Measurements from ENCODE around the gene HOXC6.
A peak's percentile ranks its signal among the peaks of the same experiment; 100 is the strongest.

The HOXC6 gene

GRCh38 chr12:54014377-54015017 lies 13.7 kb upstream of the HOXC6 start (continued):
- TF ChIP-seq TCF4 (CRISPR knock-in tag; IDR thresholded peaks at IDR 0.05; ENCODE audit: borderline replicate concordance) (no peak), ZFP3 (CRISPR knock-in tag; IDR thresholded peaks at IDR 0.05) (no peak), PPARA (CRISPR knock-in tag; IDR thresholded peaks at IDR 0.05; ENCODE audit: borderline replicate concordance) (no peak), ARNTL (CRISPR knock-in tag; IDR thresholded peaks at IDR 0.05; ENCODE audit: borderline replicate concordance, low read depth) (no peak)

DNA sequence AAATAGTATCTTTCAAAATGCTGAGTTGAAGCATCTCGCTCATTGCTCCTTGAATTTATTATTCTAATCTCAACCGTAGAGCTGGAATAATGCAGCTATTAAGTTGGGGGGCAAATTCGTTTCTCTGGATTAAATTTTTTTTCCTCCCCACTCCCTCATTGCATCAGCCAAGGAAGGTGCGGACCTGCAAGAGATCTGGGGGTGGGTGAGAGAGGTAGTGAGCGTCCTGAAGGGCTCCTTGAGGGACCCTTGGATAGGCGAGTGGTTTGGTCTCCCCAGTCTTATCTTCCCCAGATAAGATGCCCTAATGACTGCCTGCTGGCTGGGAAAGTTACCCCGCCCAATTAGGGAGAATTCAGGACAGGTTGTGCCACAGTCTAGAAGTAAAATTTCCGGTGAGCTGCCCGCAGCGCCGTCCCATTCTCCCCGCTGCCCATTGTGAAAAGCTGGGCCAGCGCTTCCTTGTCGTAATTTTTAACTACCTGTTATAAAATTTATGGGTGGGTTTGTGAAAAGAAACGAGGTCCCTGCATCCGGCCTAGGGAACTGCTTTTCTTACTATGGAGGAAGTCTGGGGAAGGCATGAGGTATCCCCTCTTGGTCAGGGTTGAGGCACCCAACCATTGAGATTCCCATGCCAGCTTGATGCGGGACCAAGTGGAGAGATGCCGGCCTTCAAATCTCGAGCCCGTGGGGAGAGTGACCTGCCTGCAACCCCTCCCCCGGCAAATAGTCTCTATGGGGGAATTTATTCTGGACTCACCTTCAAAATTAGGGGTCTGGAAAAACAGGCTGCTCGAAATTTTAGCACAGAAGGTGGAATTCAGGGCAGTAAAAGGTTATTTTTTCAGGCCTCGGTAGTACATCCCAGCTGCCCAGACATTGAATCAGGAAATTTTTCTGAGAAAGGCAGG lies 13.0 kb upstream of the HOXC6 start:
- TF ChIP-seq OSR1 (CRISPR knock-in tag; IDR thresholded peaks at IDR 0.05) = no peak
- TF ChIP-seq GLIS3 (CRISPR knock-in tag; IDR thresholded peaks at IDR 0.05) = no peak
- no peak for TF ChIP-seq SNAI2 (CRISPR knock-in tag; IDR thresholded peaks at IDR 0.05)
- TF ChIP-seq, protein P1, sequence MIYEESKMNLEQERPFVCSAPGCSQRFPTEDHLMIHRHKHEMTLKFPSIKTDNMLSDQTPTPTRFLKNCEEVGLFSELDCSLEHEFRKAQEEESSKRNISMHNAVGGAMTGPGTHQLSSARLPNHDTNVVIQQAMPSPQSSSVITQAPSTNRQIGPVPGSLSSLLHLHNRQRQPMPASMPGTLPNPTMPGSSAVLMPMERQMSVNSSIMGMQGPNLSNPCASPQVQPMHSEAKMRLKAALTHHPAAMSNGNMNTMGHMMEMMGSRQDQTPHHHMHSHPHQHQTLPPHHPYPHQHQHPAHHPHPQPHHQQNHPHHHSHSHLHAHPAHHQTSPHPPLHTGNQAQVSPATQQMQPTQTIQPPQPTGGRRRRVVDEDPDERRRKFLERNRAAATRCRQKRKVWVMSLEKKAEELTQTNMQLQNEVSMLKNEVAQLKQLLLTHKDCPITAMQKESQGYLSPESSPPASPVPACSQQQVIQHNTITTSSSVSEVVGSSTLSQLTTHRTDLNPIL (CRISPR knock-in tag; IDR thresholded peaks at IDR 0.05; ENCODE audit: low read depth) = no peak
- TF ChIP-seq ZFP3 (CRISPR knock-in tag; IDR thresholded peaks at IDR 0.05) = no peak
- TF ChIP-seq ISL1 (CRISPR knock-in tag; IDR thresholded peaks at IDR 0.05) = no peak
- TF ChIP-seq POU6F1 (CRISPR knock-in tag; IDR thresholded peaks at IDR 0.05; ENCODE audit: borderline replicate concordance, low read depth) = no peak
- TF ChIP-seq TOX (CRISPR knock-in tag; IDR thresholded peaks at IDR 0.05; ENCODE audit: borderline replicate concordance) = no peak
- ATAC-seq = no peak

- no peak for ATAC-seq
- TF ChIP-seq ZFP3 (CRISPR knock-in tag; IDR thresholded peaks at IDR 0.05) (no peak), ESRRG (CRISPR knock-in tag; IDR thresholded peaks at IDR 0.05) (no peak), SNAI2 (CRISPR knock-in tag; IDR thresholded peaks at IDR 0.05) (no peak), POU6F1 (CRISPR knock-in tag; IDR thresholded peaks at IDR 0.05; ENCODE audit: borderline replicate concordance, low read depth) (no peak), RARB (CRISPR knock-in tag; IDR thresholded peaks at IDR 0.05) (no peak), ZC3H10 (CRISPR knock-in tag; IDR thresholded peaks at IDR 0.05) (no peak)
Observed at GRCh38 chr12:54016051-54016450, 12.2 kb upstream of the HOXC6 start.

DNA sequence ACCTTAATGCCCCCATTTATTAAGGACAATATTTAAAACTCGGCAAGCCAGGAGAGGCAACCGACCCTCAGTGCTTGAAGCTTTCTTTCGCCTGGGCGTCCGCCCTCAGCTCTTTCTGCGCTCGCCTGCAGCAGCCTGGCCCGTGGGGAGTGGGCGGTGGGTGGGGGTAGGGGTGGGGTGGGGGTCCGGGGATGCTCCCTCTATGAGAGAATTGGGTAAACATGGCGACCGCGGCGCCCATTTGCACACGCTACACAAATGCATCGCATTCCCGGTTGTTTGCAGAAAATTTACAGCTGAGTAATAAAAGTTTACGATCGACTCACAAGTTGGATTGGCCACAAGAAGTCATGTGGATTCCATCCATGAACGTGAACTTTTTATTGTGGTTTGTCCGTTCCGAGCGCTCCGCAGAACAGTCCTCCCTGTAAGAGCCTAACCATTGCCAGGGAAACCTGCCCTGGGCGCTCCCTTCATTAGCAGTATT lies 11.7 kb upstream of the HOXC6 start:
- no peak for TF ChIP-seq CSRNP3 (CRISPR knock-in tag; IDR thresholded peaks at IDR 0.05)
- no peak for TF ChIP-seq PPARA (CRISPR knock-in tag; IDR thresholded peaks at IDR 0.05; ENCODE audit: borderline replicate concordance)
- TF ChIP-seq ZNF8 (CRISPR knock-in tag; IDR thresholded peaks at IDR 0.05) = no peak
- no peak for TF ChIP-seq ZNF565 (CRISPR knock-in tag; conservative IDR thresholded peaks at IDR 0.05; ENCODE audit: low read depth)
- TF ChIP-seq TOX (CRISPR knock-in tag; IDR thresholded peaks at IDR 0.05; ENCODE audit: borderline replicate concordance) = no peak
- TF ChIP-seq, protein P1 (CRISPR knock-in tag; IDR thresholded peaks at IDR 0.05; ENCODE audit: low read depth) = no peak
- no peak for TF ChIP-seq PATZ1 (CRISPR knock-in tag; IDR thresholded peaks at IDR 0.05; ENCODE audit: borderline replicate concordance)
- TF ChIP-seq ZFP30 (CRISPR knock-in tag; IDR thresholded peaks at IDR 0.05) = no peak
- TF ChIP-seq, protein P2, sequence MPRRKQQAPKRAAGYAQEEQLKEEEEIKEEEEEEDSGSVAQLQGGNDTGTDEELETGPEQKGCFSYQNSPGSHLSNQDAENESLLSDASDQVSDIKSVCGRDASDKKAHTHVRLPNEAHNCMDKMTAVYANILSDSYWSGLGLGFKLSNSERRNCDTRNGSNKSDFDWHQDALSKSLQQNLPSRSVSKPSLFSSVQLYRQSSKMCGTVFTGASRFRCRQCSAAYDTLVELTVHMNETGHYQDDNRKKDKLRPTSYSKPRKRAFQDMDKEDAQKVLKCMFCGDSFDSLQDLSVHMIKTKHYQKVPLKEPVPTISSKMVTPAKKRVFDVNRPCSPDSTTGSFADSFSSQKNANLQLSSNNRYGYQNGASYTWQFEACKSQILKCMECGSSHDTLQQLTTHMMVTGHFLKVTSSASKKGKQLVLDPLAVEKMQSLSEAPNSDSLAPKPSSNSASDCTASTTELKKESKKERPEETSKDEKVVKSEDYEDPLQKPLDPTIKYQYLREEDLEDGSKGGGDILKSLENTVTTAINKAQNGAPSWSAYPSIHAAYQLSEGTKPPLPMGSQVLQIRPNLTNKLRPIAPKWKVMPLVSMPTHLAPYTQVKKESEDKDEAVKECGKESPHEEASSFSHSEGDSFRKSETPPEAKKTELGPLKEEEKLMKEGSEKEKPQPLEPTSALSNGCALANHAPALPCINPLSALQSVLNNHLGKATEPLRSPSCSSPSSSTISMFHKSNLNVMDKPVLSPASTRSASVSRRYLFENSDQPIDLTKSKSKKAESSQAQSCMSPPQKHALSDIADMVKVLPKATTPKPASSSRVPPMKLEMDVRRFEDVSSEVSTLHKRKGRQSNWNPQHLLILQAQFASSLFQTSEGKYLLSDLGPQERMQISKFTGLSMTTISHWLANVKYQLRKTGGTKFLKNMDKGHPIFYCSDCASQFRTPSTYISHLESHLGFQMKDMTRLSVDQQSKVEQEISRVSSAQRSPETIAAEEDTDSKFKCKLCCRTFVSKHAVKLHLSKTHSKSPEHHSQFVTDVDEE (CRISPR knock-in tag; IDR thresholded peaks at IDR 0.05) = no peak
- TF ChIP-seq GLIS3 (CRISPR knock-in tag; IDR thresholded peaks at IDR 0.05) = no peak
- peak; percentile 58 for ATAC-seq

Measured in SK-N-SH treated with all-trans-retinoic acid at 6 μM for 48 hours (cell line).